Adrenal gland (tissue), 5 donors: ENCODE data around the gene OR5AP2.

ENCODE experiments used
- CTCF ChIP-seq, 6 experiments: fragments of 450-650 bp in 4 of 6; fragments of 200-600 bp in 2 of 6; sonication (generic) in 1 of 6; IDR thresholded peaks; 1 replicate in 5 of 6; 2 replicates in 1 of 6; pipeline versions ENCODE4 v1.5.1 to v1.8.0; 2016 to 2021; ENCODE audit warnings: antibody characterized with exemption in 6 of 6, mild to moderate bottlenecking in 2 of 6, moderate library complexity in 1 of 6
- POLR2A ChIP-seq, 2 donors: fragments of 450-650 bp; IDR thresholded peaks; one replicate each; pipeline ENCODE4 v1.6.1; 2017; ENCODE audit warnings: antibody characterized with exemption in 2 of 2, mild to moderate bottlenecking in 2 of 2, moderate library complexity in 1 of 2
- donor health status: DM: no; HTN: no; CAD: no.

DNA sequence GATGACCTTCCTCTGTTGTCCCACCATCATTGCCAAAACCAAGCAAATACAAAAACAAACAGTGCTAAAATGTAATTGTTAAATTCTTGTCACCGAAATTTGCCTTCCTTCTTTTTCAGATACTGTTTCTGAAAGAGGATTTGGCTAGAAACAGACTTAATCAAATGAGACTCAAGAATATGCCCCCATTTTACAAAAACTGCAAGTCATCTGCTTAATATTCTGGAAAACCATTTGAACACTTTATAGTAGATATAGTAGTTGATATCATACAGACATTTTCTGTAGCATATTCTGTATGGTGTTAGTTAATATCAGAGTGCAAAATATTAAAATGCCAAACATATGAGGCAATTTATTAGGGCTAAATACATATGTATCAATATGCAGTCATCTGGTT lies 31.1 kb downstream of the OR5AP2 start:
- TF ChIP-seq POLR2A (IDR thresholded peaks at IDR 0.05) (no peak), CTCF (IDR thresholded peaks at IDR 0.05) (no peak)
